NCI-H82 treated with DMSO at 0.1 percent for 48 hours (cell line): ENCODE measurements around the gene VSIG8.

Source experiments
- DNase-seq: peaks from one replicate; lab custom pipeline; 2025; ENCODE audit not compliant: unreplicated experiment; lab: John Stamatoyannopoulos, UW

Gene VSIG8

GRCh38 chr1:159831412-159832141, 30.9 kb downstream of the VSIG8 start:
- peak; percentile 31 for DNase-seq

GRCh38 chr1:159830722-159831121, 31.7 kb downstream of the VSIG8 start:
- no peak for DNase-seq

GRCh38 chr1:159829822-159830465, 32.5 kb downstream of the VSIG8 start:
- no peak for DNase-seq

GRCh38 chr1:159829273-159829634, 33.2 kb downstream of the VSIG8 start:
- DNase-seq = peak; percentile 60

- DNase-seq = peak; percentile 60
Measured at GRCh38 chr1:159828581-159829272, 33.7 kb downstream of the VSIG8 start.

- DNase-seq = no peak
Measured at GRCh38 chr1:159828176-159828575, 34.3 kb downstream of the VSIG8 start.

- DNase-seq = no peak
Measured at GRCh38 chr1:159827549-159827948, 34.9 kb downstream of the VSIG8 start.

GRCh38 chr1:159827102-159827490, 35.4 kb downstream of the VSIG8 start:
- DNase-seq = no peak

- no peak for DNase-seq
Measured at GRCh38 chr1:159826441-159827101, 35.9 kb downstream of the VSIG8 start, which contains the start of gene SLAMF8. Gene SLAMF8 (plus strand): TSS chr1:159826873. CDS start chr1:159826899, 26 bp downstream.

- no peak for DNase-seq
Measured at GRCh38 chr1:159825564-159825963, 36.9 kb downstream of the VSIG8 start.

GRCh38 chr1:159823406-159823805, 39.1 kb downstream of the VSIG8 start:
- DNase-seq = peak; percentile 87

- peak; percentile 24 for DNase-seq
Measured at GRCh38 chr1:159821171-159821867, 41.1 kb downstream of the VSIG8 start.

- DNase-seq = no peak
Measured at GRCh38 chr1:159817276-159818041, 45.0 kb downstream of the VSIG8 start.

GRCh38 chr1:159815926-159816325, 46.5 kb downstream of the VSIG8 start:
- DNase-seq = no peak

GRCh38 chr1:159804924-159805323, 57.5 kb downstream of the VSIG8 start:
- no peak for DNase-seq
